ENCODE measurements around the gene RABGAP1L.

- TF ChIP-seq CTCF (IDR thresholded peaks at IDR 0.05) (no peak), ZNF138 (CRISPR knock-in tag; conservative IDR thresholded peaks at IDR 0.05) (no peak), TP53 (CRISPR knock-in tag; IDR thresholded peaks at IDR 0.05) (no peak), ZNF671 (CRISPR knock-in tag; IDR thresholded peaks at IDR 0.05) (no peak), NR1H2 (CRISPR knock-in tag; IDR thresholded peaks at IDR 0.05) (no peak), USF1 (CRISPR knock-in tag; IDR thresholded peaks at IDR 0.05) (no peak), SP1 (CRISPR knock-in tag; conservative IDR thresholded peaks at IDR 0.05) (no peak), NFYB (CRISPR knock-in tag; conservative IDR thresholded peaks at IDR 0.05; ENCODE audit: low read depth) (no peak), ZNF512 (CRISPR knock-in tag; IDR thresholded peaks at IDR 0.05; ENCODE audit: borderline replicate concordance) (no peak), ZNF423 (CRISPR knock-in tag; IDR thresholded peaks at IDR 0.05) (0 out of 2 replicates have a peak, but pooled peaks have one; percentile 23), SMAD3 (CRISPR knock-in tag; IDR thresholded peaks at IDR 0.05; ENCODE audit: borderline replicate concordance) (no peak), ARID4B (CRISPR knock-in tag; IDR thresholded peaks at IDR 0.05; ENCODE audit: borderline replicate concordance) (no peak)
Observed at GRCh38 chr1:174131032-174131638, 28.2 kb upstream of the RABGAP1L start.
